Neural progenitor cell (in vitro differentiated cells): Measurements from ENCODE around the gene RRP1. TPM values are rescaled to one million over a fixed set of nuclear protein-coding genes. Genes with fewer than 3 reads are reported as not detected.

Experiments used
- DNase-seq: peaks from one replicate; pipeline ENCODE4 v3.0.0-alpha.2; 2016; ENCODE audit warnings: low spot score
- H2AFZ ChIP-seq: fragments of 200-600 bp; sonication (generic); replicated peaks from 2 replicates; pipeline ENCODE4 v1.6.1; 2016; ENCODE audit warnings: antibody characterized with exemption
- H3F3A ChIP-seq: fragments of 200-600 bp; sonication (generic); 2 replicates; pipeline ENCODE4 v1.6.1; 2016; ENCODE audit warnings: antibody characterized with exemption, low read depth
- H3K27ac ChIP-seq: fragments of 200-600 bp; sonication (generic); 2 replicates; pipeline ENCODE4 v1.5.1; 2016; ENCODE audit warnings: mild to moderate bottlenecking
- H3K27me3 ChIP-seq: fragments of 200-600 bp; sonication (generic); 2 replicates; pipeline ENCODE4 v1.6.1; 2016; ENCODE audit warnings: mild to moderate bottlenecking, moderate library complexity
- H3K36me3 ChIP-seq: fragments of 200-600 bp; sonication (generic); 2 replicates; pipeline ENCODE4 v1.5.1; 2016
- H3K4me1 ChIP-seq: fragments of 200-600 bp; sonication (generic); 2 replicates; pipeline ENCODE4 v1.6.1; 2016; ENCODE audit warnings: mixed run types
- H3K4me2 ChIP-seq: fragments of 200-600 bp; sonication (generic); 2 replicates; pipeline ENCODE4 v1.6.1; 2016
- H3K4me3 ChIP-seq: fragments of 200-600 bp; sonication (generic); 2 replicates; pipeline ENCODE4 v1.5.1; 2016
- H3K79me2 ChIP-seq: fragments of 200-600 bp; sonication (generic); 2 replicates; pipeline ENCODE4 v1.6.1; 2016; ENCODE audit warnings: low read depth
- H3K9ac ChIP-seq: fragments of 200-600 bp; sonication (generic); 2 replicates; pipeline ENCODE4 v1.6.1; 2016
- H3K9me3 ChIP-seq: fragments of 200-600 bp; sonication (generic); 2 replicates; pipeline ENCODE4 v1.5.1; 2016; ENCODE audit warnings: low read depth
- H4K20me1 ChIP-seq: fragments of 200-600 bp; sonication (generic); 2 replicates; pipeline ENCODE4 v1.6.1; 2016; ENCODE audit warnings: low read depth
- H3K27ac Mint-ChIP-seq: 3 replicates; pipeline ENCODE4 v1.8.0; 2021; ENCODE audit warnings: mixed read lengths
- H3K27me3 Mint-ChIP-seq: 2 replicates; pipeline ENCODE4 v1.8.0; 2022; ENCODE audit warnings: low read depth, mild to moderate bottlenecking, inconsistent platforms, moderate library complexity, mixed read lengths; ENCODE audit not compliant: insufficient read depth
- H3K36me3 Mint-ChIP-seq: 3 replicates; pipeline ENCODE4 v1.8.0; 2021; ENCODE audit warnings: mixed read lengths
- H3K4me1 Mint-ChIP-seq: 3 replicates; pipeline ENCODE4 v1.8.0; 2021; ENCODE audit warnings: mixed read lengths
- H3K4me3 Mint-ChIP-seq: 3 replicates; pipeline ENCODE4 v1.8.0; 2021; ENCODE audit warnings: mild to moderate bottlenecking, moderate library complexity, mixed read lengths
- H3K9me3 Mint-ChIP-seq: 3 replicates; pipeline ENCODE4 v1.8.0; 2020; ENCODE audit warnings: mixed read lengths
- CTCF ChIP-seq: fragments of 200-600 bp; sonication (generic); IDR thresholded peaks from 2 replicates; pipeline ENCODE4 v1.5.1; 2017; ENCODE audit warnings: antibody characterized with exemption, mild to moderate bottlenecking
- EZH2 ChIP-seq: fragments of 200-600 bp; sonication (generic); IDR thresholded peaks from 2 replicates; pipeline ENCODE4 v1.6.1; 2017; ENCODE audit warnings: antibody characterized with exemption, mild to moderate bottlenecking, moderate library complexity
- EZH2phosphoT487 ChIP-seq: fragments of 200-600 bp; sonication (generic); IDR thresholded peaks from 2 replicates; pipeline ENCODE4 v1.6.1; 2017; ENCODE audit warnings: antibody characterized with exemption
- total RNA-seq: library from RNA; depleted of rRNA; stranded (reverse); fragments of >200 nt; gene quantifications from 2 replicates; pipeline ENCODE4 v1.2.3, GENCODE V29; 2015; ENCODE audit warnings: low replicate concordance

RRP1 gene
- total RNA-seq, 1 donor from 2014 or later, result 18.4 TPM

GRCh38 chr21:43812139-43812821 is 22.9 kb downstream of the RRP1 start:
- Histone ChIP-seq H3K79me2 (no peaks in the 10 kb centered on the region), H3K27ac (no peak overlapping the region), H3K9me3 (no peaks in the 10 kb centered on the region), H2AFZ (no peak overlapping the region), H3K36me3 (no peaks in the 10 kb centered on the region), H3F3A (peaks cover 9% of the 10 kb centered on the region), H3K4me1 (peaks cover 18% of the 10 kb centered on the region), H3K9ac (no peak overlapping the region), H3K27me3 (no peaks in the 10 kb centered on the region), H4K20me1 (no peaks in the 10 kb centered on the region), H3K4me3 (no peak overlapping the region), H3K4me2 (no peak overlapping the region)
- TF ChIP-seq EZH2 (no peak), CTCF (no peak), EZH2phosphoT487 (no peak)
- DNase-seq, result no peak
- H3K4me1 Mint-ChIP-seq, result peaks cover 9% of the 10 kb centered on the region
- no peak overlapping the region for H3K27ac Mint-ChIP-seq
- no peaks in the 10 kb centered on the region for H3K9me3 Mint-ChIP-seq
- H3K36me3 Mint-ChIP-seq, result no peaks in the 10 kb centered on the region
- H3K27me3 Mint-ChIP-seq, result peaks cover 10% of the 10 kb centered on the region
- H3K4me3 Mint-ChIP-seq, result no peak overlapping the region

GRCh38 chr21:43812957-43813655 is 23.7 kb downstream of the RRP1 start:
- no peak overlapping the region for H3K27ac Mint-ChIP-seq

GRCh38 chr21:43813656-43813980 is 24.2 kb downstream of the RRP1 start:
- Histone ChIP-seq H3K9ac (no peak overlapping the region), H3K4me2 (no peak overlapping the region), H3K4me1 (peaks cover 18% of the 10 kb centered on the region), H3K36me3 (no peaks in the 10 kb centered on the region), H3K27ac (no peak overlapping the region), H3K27me3 (no peaks in the 10 kb centered on the region), H2AFZ (no peak overlapping the region), H3K79me2 (no peaks in the 10 kb centered on the region), H4K20me1 (no peaks in the 10 kb centered on the region), H3K4me3 (no peak overlapping the region), H3K9me3 (no peaks in the 10 kb centered on the region), H3F3A (peaks cover 9% of the 10 kb centered on the region)
- H3K27ac Mint-ChIP-seq, result no peak overlapping the region
- peaks cover 10% of the 10 kb centered on the region for H3K4me1 Mint-ChIP-seq
- peaks cover 16% of the 10 kb centered on the region for H3K27me3 Mint-ChIP-seq
- H3K36me3 Mint-ChIP-seq, result no peaks in the 10 kb centered on the region
- no peak for DNase-seq
- TF ChIP-seq EZH2 (no peak), EZH2phosphoT487 (no peak), CTCF (no peak)
- peaks cover under 1% of the 10 kb centered on the region for H3K9me3 Mint-ChIP-seq
- no peak overlapping the region for H3K4me3 Mint-ChIP-seq

More at GRCh38 chr21:43812957-43813655, 23.7 kb downstream of the RRP1 start:
- no peak overlapping the region for H3K4me2 ChIP-seq
- no peaks in the 10 kb centered on the region for H3K27me3 ChIP-seq
- H3K79me2 ChIP-seq, result no peaks in the 10 kb centered on the region
- no peaks in the 10 kb centered on the region for H3K36me3 ChIP-seq
- H3K4me3 ChIP-seq, result no peak overlapping the region
- peaks cover 9% of the 10 kb centered on the region for H3K4me1 Mint-ChIP-seq
- no peak overlapping the region for H3K9ac ChIP-seq
- peaks cover 12% of the 10 kb centered on the region for H3K27me3 Mint-ChIP-seq
- no peaks in the 10 kb centered on the region for H3K9me3 Mint-ChIP-seq
- peaks cover 18% of the 10 kb centered on the region for H3K4me1 ChIP-seq
- no peak for DNase-seq
- H4K20me1 ChIP-seq, result no peaks in the 10 kb centered on the region
- no peaks in the 10 kb centered on the region for H3K9me3 ChIP-seq
- no peak overlapping the region for H3K27ac ChIP-seq
- H2AFZ ChIP-seq, result no peak overlapping the region
- TF ChIP-seq CTCF (no peak), EZH2phosphoT487 (no peak), EZH2 (no peak)
- H3K36me3 Mint-ChIP-seq, result no peaks in the 10 kb centered on the region
- peaks cover 9% of the 10 kb centered on the region for H3F3A ChIP-seq
- no peak overlapping the region for H3K4me3 Mint-ChIP-seq
